SH-SY5Y (cell line): ENCODE measurements around the gene NEK6.

Experiments
- GATA2 ChIP-seq: IDR thresholded peaks from 2 replicates; pipeline ENCODE4 v1.6.1; 2011; ENCODE audit warnings: mild to moderate bottlenecking, low read depth, low read length
- GATA3 ChIP-seq: IDR thresholded peaks from 2 replicates; pipeline ENCODE4 v1.6.1; 2011; ENCODE audit warnings: low read depth, mild to moderate bottlenecking, low read length, moderate library complexity

GRCh38 chr9:124335320-124335707, 77.6 kb downstream of the NEK6 start:
- no peak for TF ChIP-seq GATA2
- no peak for TF ChIP-seq GATA3
